HG03439 (cell line): ENCODE measurements around the gene KDM4D.
"Not testable (repeated sequence)": the region's sequence is repeated elsewhere in the genome, so short reads cannot be mapped to it uniquely, and the experiment has no call there.

Experiments used
- ATAC-seq: cut with Tn5 transposase; IDR thresholded peaks from one replicate; pipeline ENCODE4 v1.9.1; 2021; ENCODE audit warnings: mild to moderate bottlenecking, moderate library complexity; ENCODE audit not compliant: unreplicated experiment

The KDM4D gene

GRCh38 chr11:94956963-94957362 lies 16.5 kb upstream of the KDM4D start:
- ATAC-seq = no peak

- ATAC-seq = no peak
Measured at GRCh38 chr11:94958121-94958696, 15.3 kb upstream of the KDM4D start.

GRCh38 chr11:94959179-94959578 lies 14.3 kb upstream of the KDM4D start:
- no peak for ATAC-seq

- no peak for ATAC-seq
Measured at GRCh38 chr11:94960488-94960887, 13.0 kb upstream of the KDM4D start.

GRCh38 chr11:94961255-94961654 lies 12.3 kb upstream of the KDM4D start:
- ATAC-seq = no peak

- no peak for ATAC-seq
Measured at GRCh38 chr11:94964934-94965333, 8.6 kb upstream of the KDM4D start.

GRCh38 chr11:94968334-94968958 lies 5.1 kb upstream of the KDM4D start:
- no peak for ATAC-seq

- ATAC-seq = no peak
Measured at GRCh38 chr11:94972700-94973098, 810 bp upstream of the KDM4D start.

GRCh38 chr11:94974178-94974577 lies 669 bp downstream of the KDM4D start:
- ATAC-seq = no peak

- ATAC-seq = no peak
Measured at GRCh38 chr11:94975599-94975998, 2.1 kb downstream of the KDM4D start.

GRCh38 chr11:94987378-94987777 lies 13.9 kb downstream of the KDM4D start:
- no peak for ATAC-seq

GRCh38 chr11:94988748-94989147 lies 15.2 kb downstream of the KDM4D start:
- ATAC-seq = no peak

- no peak for ATAC-seq
Measured at GRCh38 chr11:94993400-94993943, 20.0 kb downstream of the KDM4D start.

GRCh38 chr11:94997437-94997836 lies 23.9 kb downstream of the KDM4D start:
- no peak for ATAC-seq

- no peak for ATAC-seq
Measured at GRCh38 chr11:94998285-94998684, 24.8 kb downstream of the KDM4D start.

GRCh38 chr11:95003716-95004115 lies 30.2 kb downstream of the KDM4D start:
- ATAC-seq = no peak

- no peak for ATAC-seq
Measured at GRCh38 chr11:95005642-95006041, 32.1 kb downstream of the KDM4D start.

GRCh38 chr11:95011376-95011775 lies 37.9 kb downstream of the KDM4D start:
- no peak for ATAC-seq

GRCh38 chr11:95014184-95014821 lies 40.8 kb downstream of the KDM4D start:
- ATAC-seq = no peak

GRCh38 chr11:95016139-95016538 lies 42.6 kb downstream of the KDM4D start:
- ATAC-seq = no peak

- not testable (repeated sequence) for ATAC-seq
Measured at GRCh38 chr11:95021468-95021867, 48.0 kb downstream of the KDM4D start.

GRCh38 chr11:95024958-95025357 lies 51.4 kb downstream of the KDM4D start, which contains the start of gene KDM4E:
Gene KDM4E, plus strand, starts transcription at chr11:95025258. Its CDS starts 300 bp downstream, at chr11:95025558.
- no peak for ATAC-seq
